HL-60 (cell line): ENCODE measurements around the gene HDGFL3.
A peak's percentile ranks its signal among the peaks of the same experiment; 100 is the strongest.

Source experiments
- DNase-seq, 2 experiments: peaks; one replicate each; pipeline ENCODE4 v3.0.0-alpha.2; 2010 to 2020; ENCODE audit warnings: low read depth in 1 of 2, low spot score in 1 of 2
- H3K27ac ChIP-seq: fragments of 250-450 bp; sonication (Bioruptor Pico); replicated peaks from 2 replicates; pipeline ENCODE4 v1.5.1; 2020; ENCODE audit warnings: mild to moderate bottlenecking, moderate library complexity
- H3K27me3 ChIP-seq: fragments of 250-450 bp; sonication (Bioruptor Pico); 2 replicates; pipeline ENCODE4 v1.5.1; 2021; ENCODE audit warnings: mild to moderate bottlenecking, moderate library complexity; ENCODE audit not compliant: insufficient read depth, poor library complexity, severe bottlenecking
- H3K4me3 ChIP-seq: replicated peaks from 2 replicates; pipeline ENCODE4 v1.5.1; 2011; ENCODE audit warnings: mild to moderate bottlenecking, control low read depth, low read length; ENCODE audit not compliant: insufficient read depth
- CTCF ChIP-seq: IDR thresholded peaks from one replicate; pipeline ENCODE4 v1.5.1; 2011; ENCODE audit warnings: low read length, control low read depth, inconsistent platforms; ENCODE audit not compliant: insufficient read depth
- GABPA ChIP-seq: IDR thresholded peaks from 2 replicates; pipeline ENCODE4 v1.6.1; 2012; ENCODE audit warnings: low read depth
- POLR2AphosphoS5 ChIP-seq: IDR thresholded peaks from 2 replicates; pipeline ENCODE4 v1.6.1; 2012; ENCODE audit warnings: low read depth
- REST ChIP-seq: IDR thresholded peaks from 2 replicates; pipeline ENCODE4 v1.6.1; 2012; ENCODE audit warnings: low read depth; ENCODE audit not compliant: insufficient replicate concordance
- SPI1 ChIP-seq: IDR thresholded peaks from 2 replicates; pipeline ENCODE4 v1.6.1; 2012; ENCODE audit warnings: low read depth, mild to moderate bottlenecking, borderline replicate concordance

HDGFL3 gene

GRCh38 chr15:83111149-83111548 is 96.5 kb downstream of the HDGFL3 start:
- Histone ChIP-seq H3K27ac (no peak overlapping the region), H3K27me3 (peaks cover 4% of the 10 kb centered on the region), H3K4me3 (no peak overlapping the region)
- TF ChIP-seq GABPA (no peak), SPI1 (no peak), REST (no peak), CTCF (no peak), POLR2AphosphoS5 (no peak)
- DNase-seq, result no peak

GRCh38 chr15:83110381-83110780 is 97.2 kb downstream of the HDGFL3 start:
- Histone ChIP-seq H3K27ac (no peak overlapping the region), H3K4me3 (no peak overlapping the region), H3K27me3 (peaks cover 4% of the 10 kb centered on the region)
- no peak for TF ChIP-seq POLR2AphosphoS5
- DNase-seq, result no peak

GRCh38 chr15:83109532-83109931 is 98.1 kb downstream of the HDGFL3 start:
- TF ChIP-seq REST (no peak), SPI1 (no peak), POLR2AphosphoS5 (no peak), GABPA (no peak), CTCF (no peak)
- Histone ChIP-seq H3K4me3 (no peak overlapping the region), H3K27me3 (peaks cover 4% of the 10 kb centered on the region), H3K27ac (no peak overlapping the region)
- peak in 1 of 2 experiments; percentile 2 for DNase-seq

GRCh38 chr15:83108266-83109219 is 99.1 kb downstream of the HDGFL3 start:
- no peak for TF ChIP-seq GABPA
- peak; percentile 61 for TF ChIP-seq SPI1
- TF ChIP-seq CTCF, result no peak
- peak; percentile 99 for TF ChIP-seq POLR2AphosphoS5
- peak; percentile 90 to 97 for DNase-seq
- H3K4me3 ChIP-seq, result peak overlapping the region; percentile 50
- peaks cover 4% of the 10 kb centered on the region for H3K27me3 ChIP-seq
- H3K27ac ChIP-seq, result peak overlapping the region; percentile 62
